Stimulated activated CD4-positive, alpha-beta T cell treated with anti-CD3 and anti-CD28 coated beads, TNF-alpha, amount 100 ng/mL, for 4 hours (primary cell): Measurements from ENCODE around the gene SGK1.
"Not testable (repeated sequence)": the region's sequence is repeated elsewhere in the genome, so short reads cannot be mapped to it uniquely, and the experiment has no call there.

Source experiments
- DNase-seq, 3 experiments: peaks; one replicate each; pipeline ENCODE4 v3.0.0-alpha.2; 2020; ENCODE audit warnings: low read depth in 3 of 3

Gene SGK1

DNA sequence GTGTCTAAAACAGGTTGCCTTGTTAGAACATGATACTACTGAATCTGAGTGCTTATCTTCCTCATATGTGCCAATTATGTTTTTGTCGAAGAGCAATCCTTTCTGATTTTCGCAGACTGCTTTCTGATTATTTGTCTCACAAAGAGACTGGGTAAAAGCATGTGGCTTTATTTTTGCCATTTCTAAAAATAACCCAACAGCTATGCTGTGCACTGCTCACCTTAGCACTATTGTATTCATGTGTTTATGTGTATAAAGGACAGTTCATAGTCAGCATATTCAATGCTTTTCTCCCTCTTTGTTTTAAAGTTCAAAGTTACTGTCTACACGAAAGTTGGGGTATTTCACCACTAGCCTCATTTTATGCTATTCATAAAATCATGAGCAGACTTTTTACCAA, 127.0 kb downstream of the SGK1 start:
- no peak for DNase-seq

DNA sequence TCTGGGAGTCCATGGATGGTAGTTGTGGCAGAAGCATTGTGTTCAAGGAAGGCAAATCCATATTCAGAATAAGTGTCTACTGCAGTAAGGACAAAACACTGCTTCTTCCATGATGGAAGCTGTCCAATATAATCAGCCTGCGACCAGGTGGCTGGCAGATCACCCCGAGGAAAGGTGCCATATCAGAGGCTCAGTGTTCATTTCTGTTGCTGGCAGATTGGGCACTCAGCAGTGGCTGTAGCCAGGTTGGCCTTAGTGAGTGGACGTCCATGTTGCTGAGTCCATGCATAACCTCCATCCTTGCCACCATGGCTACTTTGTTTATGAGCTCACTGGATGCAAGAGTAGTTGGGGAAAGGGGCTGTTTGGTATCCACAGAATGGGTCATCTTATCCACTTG, 130.2 kb downstream of the SGK1 start:
- no peak for DNase-seq

DNA sequence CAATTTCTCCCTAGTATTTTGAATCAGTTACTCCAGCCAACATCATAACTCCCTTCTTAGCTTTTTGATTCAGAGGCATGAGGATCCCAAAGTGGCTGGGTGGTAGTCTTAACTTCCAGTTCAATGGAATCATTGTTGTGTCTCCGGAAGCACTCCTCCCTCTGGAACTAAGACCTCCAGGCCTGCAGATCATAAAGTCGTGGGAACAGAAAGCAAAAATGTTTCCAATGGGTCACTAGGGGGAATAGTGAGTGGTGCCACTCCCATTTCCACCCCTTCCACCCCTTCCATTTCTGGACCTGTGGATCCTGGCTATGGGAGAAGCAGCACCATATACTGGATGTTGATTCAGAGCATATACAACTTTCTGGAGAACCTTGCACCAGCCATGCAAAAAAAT, 130.8 kb downstream of the SGK1 start:
- no peak for DNase-seq

DNA sequence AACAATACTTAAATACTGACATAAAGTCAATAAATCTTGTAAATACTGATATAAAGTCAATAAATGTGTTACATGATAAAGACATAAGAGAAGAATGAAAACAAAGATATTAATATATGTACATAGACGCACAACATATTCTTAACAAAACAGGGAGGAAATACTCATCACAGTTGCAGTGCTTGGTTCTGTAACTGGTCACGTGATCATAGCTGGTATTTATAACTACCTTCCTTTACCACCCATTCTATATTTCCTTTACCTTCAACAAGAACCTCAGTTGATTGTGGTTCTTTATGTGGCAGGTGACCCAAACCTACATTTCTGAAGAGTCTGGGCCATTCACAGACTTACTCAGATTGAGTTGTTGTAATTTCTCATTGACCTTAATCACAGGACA, 131.6 kb downstream of the SGK1 start:
- no peak for DNase-seq

DNA sequence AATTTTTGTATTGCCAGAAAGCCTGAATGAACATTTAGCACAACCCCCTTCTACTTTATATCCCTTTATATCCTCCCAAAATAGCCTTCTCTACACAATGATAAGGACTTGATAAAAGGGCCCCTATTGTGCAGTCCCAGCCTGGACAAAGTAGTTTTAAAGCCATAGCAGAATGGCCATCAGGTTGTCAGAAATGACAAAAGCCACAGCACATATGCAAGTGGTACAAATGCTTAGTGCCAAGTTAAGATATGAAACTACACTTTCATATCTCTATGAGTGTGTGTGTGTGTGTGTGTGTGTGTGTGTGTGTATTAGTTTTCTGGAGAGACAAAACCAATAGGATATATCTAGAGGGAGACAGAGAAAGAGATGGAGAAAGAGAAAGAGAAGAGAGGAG, 132.6 kb downstream of the SGK1 start:
- no peak for DNase-seq

DNA sequence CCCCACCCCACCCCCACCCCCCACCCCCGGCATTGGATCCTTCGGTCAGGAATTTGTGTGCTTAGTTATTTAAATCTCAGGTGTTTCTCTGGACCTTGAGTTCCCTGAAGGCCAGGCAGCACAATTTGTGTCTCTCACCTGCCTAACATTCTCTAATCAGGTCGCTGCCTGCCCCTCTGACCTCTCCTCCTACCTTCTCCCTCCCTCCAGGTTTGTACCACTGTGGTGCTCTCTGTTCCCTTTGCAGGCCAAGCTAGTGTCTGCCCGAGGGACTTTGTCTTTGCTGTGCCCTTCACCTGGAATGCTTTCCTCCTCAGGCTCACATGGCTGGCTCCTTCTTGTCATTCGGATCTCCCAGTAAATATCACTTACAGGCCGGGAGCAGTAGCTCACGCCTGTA, 134.1 kb downstream of the SGK1 start:
- DNase-seq: no peak

DNA sequence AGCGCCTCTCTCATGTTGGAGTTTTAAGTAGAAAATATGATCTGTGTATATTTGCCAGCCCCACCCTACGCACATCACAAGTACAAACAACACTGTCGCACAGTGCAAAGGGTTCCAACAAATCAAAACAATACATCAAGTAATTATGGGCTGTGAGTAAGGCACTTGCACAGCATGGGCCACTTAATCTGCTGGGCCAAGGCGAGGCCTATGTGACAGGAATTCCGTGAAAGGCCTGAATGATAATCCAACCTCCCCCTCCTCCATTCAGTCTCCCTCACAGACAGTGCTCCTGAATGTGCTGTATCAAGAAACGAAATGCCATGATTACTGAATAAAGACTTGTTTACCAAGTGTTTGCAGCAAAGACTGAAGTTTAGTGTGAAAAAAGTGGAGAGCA, 135.4 kb downstream of the SGK1 start:
- DNase-seq: no peak

DNA sequence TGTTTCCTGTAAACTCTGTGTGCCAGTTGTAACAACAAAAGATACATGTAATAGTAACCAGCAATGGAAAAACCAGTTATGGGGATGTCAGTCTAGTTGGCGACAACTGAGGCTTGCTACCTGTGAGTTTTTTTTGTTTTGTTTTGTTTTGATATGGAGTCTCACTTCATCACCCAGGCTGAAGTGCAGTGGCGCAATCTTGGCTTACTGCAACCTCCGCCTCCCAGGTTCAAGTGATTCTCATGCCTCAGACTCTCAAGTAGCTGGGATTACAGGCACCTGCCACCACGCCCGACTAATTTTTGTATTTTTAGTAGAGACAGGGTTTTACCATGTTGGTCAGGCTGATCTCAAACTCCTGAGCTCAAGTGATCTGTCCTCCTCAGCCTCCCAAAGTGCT, 136.2 kb downstream of the SGK1 start:
- DNase-seq: not testable (repeated sequence)

DNA sequence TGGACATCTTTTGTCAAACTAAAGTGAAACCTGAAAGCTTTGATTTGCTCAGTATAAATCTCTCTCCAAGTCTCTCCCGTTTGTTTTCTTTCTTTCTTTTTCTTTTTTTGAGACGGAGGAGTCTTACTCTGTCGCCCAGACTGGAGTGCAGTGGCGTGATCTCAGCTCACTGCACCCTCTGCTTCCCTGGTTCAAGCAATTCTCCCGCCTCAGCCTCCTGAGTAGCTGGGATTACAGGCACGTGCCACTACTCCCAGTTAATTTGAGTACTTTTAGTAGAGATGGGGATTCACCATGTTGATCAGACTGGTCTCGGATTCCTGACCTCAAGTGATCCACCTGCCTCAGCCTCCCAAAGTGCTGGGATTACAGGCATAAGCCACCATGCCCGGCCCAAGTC, 136.7 kb downstream of the SGK1 start:
- DNase-seq: not testable (repeated sequence)

DNA sequence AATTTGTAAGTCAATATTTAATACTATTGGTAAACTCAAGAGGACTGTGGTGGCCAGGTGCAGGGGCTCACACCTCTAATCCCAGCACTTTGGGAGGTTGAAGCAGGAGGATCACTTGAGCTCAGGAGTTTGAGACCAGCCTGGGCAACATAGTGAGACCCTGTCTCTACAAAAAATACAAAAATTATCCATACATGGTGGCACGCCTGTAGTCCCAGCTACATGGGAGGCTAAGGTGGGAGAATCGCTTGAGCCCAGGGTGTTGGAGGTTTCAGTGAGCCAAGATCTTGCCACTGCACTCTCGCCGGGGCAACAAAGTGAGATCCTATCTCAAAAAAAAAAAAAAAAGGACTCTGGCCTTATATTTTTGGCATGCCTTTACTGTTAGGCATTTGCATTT, 137.4 kb downstream of the SGK1 start:
- not testable (repeated sequence) for DNase-seq

DNA sequence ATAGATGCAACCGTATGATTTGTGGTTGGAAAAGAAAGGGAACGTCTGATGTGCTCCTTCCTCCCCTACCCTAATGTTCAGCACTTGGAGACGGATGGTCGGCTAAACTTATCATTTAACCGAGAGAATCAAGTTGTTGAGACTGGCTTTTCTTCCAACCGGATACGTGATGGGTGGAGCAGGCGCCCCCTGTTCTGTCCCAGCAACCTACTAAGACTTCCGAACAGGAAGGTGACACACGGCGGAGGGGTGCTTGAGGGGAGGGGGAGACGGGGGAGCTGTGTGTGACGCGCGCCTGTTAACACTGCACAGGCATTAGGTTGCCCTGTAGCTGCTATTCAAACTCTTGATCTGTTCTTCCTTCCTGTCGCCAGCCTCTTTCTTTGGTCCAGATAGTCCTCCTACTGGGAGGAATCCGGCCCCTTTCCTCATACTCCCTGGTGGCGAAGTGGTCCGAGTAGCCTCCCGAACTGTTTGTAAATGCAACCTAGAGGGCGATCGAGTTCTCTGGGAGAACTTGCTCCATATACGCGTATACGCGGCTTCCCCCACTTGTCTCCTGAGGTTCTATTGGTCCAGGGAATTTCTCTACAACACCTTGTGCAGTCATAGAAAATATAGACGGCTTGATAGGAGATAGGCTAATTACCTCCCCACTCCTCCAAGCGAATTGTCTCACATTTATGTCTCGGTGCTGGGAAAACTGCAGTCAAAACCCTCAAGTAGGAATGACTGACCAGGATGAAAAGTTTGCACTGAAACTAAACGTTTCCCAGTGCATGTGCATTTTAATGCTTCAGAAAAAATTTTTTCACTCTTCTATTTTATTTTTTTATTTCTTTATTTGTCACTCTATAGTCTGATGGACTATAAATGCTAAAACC, 139.5 kb downstream of the SGK1 start:
- peak; percentile 53 to 76 (median 72) for DNase-seq

DNA sequence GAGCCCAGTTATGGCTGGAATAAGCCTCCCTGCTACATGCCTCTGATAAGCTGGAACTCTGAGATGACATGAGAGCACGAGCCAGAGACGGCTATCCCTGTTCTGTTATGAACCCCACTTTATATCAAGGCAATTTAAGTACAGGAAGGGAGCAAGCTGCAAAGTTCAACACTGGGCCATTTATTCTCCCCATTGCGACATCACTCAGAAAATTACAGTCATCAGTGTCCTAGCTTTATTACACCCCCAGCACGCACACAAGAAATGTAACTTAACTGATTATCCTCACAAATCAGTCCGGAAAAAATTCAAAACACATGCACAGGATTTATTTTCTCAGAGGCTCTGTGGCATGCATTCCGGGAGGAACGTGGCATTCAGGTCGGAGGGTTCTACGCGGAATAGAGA, 140.2 kb downstream of the SGK1 start:
- no peak for DNase-seq

DNA sequence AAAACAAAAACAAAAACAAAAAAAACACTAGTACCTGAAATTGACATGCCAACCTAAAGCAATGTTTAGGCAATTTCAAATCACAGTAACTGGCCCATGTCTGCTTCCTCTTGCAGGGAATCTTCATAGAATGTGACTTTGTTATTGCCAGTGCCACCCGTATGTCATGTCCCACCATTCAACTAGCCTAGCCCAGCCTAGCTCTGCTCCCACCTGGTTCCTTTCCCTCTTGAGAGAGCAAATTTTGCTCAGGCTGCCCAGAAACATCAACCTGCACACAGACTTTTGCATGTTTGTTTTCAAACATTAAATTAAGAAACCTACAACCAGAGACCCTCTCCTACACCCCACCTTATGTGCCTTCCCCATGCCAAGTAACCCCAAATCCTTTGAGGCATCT, 140.7 kb downstream of the SGK1 start:
- no peak for DNase-seq

DNA sequence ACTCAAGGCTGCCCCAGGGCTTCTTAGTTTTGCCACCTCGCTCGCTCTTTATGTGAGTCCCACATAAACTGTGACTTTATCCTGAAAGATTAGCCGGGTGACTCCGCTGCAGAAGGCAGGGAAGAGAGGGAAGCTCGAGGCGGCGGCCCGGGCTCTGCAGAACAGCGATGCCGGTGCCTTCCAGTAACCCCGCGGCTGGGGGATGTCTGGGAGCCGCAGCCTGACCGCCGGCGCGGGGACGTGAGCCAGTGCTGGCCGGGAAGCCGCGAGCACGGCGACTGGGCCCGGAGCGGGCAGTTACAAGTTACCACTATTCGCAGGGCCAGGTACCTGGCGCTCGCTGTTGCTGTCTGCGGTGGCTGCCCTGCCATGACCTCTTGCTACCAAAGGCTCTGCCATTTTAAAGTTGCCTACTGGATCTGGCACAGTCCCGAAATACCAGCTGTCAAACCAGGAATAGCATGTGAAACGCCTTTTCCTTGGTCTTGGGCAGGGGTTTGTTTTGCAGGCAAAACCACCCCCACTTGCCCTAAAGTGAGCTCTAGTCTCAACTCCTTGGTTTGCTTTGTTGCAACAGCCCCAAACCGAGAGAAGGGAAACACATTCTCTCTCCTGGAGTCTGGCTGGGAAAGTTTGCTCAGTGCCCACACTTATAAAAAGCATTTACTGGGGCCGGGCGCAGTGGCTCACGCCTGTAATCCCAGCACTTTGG, 141.5 kb downstream of the SGK1 start:
- no peak for DNase-seq

DNA sequence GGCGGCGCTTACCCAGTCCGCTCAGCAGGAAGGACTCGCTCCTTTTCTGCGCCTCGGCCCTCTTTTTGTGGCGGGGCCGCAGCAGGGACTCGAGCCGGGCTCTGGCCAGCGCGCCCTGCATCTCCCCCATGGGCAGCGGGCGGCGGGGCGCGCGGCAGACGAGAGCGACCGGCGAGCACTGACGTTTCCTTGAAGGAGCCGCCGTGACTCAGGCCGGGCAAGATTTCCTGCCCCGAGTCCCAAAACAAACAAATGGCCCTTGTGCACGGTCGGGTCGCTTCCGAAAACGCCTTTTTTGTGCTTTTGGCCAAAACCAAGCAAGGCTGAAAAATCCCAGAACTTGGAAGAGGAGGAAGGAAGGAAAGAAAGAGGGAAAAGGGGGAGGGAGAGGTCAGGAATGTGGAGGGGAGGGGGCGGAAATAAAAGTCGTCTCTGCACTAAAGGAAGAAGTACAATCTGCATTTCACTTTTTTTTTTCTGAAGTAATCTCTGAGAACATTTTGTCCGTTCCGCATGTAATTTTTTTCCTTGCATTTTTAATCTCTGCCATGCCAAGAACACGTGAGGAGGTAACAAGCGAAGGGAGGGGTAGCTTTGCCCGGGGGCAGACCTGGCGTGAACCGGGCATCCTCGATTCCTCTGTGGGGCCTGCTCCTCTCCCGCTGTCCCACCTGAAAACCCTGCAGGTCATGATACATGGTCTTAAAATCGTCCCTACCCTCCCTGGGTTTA, 142.2 kb downstream of the SGK1 start:
- DNase-seq: peak in 1 of 3 experiments; percentile 31

DNA sequence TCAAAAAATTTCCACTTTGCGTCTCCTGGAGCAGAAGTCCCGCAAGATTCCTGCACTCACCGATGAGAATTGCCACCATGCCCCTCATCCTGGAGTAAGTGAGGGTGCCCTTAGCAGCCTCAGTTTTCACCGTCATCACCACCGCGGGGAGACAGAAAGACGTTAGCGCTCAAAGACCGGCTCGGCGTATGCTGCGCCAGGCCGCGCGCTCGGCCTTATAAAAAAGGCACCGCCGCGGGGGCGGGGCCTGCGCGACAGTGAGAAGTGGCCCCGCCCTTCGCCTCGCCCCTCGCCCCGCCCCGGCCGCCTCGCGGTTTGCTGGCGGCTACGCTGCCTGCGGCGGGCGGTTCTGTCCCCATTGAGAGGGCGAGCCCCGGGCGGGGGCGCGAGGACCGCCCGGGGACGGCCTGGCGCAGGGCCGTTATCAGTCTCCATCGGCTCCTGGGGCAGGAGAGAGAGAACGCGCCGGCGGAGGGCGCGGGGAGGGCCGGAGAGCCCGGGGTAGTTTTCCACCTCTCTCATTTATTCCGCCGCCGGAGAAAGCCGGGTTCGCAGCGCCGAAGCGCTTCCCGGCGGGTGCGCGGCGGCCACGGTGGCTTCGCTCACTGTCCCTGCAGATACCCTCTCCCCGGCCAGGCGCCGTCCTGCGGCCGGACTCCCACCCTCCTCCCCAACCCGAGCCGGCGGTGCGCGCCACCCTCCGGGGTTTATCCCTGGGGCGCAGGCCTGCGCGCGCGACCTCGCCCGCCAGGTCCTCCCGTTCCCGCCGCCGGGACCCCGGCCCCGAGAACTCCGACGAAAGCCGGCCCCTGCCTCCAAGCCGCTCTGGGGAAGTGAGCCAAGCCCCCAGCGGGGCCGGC, 143.0 kb downstream of the SGK1 start:
- peak; percentile 91 to 96 (median 95) for DNase-seq

DNA sequence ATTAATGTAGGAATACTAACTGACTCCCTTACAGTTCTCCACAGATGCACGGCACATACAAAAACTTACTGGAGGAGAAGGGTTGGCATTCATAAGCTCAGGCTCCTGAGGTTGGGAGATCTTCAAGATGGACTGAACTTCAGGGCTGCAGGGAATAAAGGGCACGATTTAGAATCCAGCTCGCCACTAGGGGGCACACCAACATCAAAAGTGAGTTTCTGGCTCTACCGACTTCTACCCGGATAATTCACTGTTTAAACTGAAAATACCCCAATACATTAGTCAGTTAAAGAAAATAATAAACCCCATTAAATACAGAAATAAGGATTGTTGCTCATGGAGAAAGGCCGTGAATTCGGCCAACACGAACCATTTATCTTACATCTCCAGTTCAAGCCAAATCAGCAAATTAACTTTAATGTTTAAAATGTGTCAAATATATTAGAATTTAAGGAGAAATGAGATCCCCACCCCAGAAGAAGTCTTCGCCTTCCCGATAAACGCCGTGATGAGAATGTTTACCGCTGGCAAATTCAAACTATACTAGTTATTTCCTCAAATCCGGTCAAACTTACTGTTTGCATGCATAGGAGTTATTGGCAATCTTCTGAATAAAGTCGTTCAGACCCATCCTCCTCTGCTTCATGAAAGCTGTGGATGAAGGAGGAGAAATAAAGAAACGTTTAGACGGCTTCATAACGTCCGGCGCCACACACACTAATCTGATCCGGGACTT, 143.8 kb downstream of the SGK1 start:
- DNase-seq: peak; percentile 72 to 84 (median 82)

DNA sequence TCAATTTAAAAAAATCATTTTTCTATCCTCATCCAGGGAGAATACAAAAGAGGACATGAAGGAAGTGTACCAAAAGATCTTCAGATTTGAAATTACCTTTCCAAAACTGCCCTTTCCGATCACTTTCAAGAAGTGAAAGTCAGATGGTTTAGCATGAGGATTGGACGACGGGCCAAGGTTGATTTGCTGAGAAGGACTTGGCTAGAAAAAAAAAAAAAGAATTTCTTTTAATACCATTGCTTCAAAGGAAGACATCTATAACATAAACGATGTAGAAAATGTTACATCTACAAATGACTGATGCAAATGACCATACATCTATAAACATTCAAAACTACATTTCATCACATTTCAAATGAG, 144.6 kb downstream of the SGK1 start:
- no peak for DNase-seq

DNA sequence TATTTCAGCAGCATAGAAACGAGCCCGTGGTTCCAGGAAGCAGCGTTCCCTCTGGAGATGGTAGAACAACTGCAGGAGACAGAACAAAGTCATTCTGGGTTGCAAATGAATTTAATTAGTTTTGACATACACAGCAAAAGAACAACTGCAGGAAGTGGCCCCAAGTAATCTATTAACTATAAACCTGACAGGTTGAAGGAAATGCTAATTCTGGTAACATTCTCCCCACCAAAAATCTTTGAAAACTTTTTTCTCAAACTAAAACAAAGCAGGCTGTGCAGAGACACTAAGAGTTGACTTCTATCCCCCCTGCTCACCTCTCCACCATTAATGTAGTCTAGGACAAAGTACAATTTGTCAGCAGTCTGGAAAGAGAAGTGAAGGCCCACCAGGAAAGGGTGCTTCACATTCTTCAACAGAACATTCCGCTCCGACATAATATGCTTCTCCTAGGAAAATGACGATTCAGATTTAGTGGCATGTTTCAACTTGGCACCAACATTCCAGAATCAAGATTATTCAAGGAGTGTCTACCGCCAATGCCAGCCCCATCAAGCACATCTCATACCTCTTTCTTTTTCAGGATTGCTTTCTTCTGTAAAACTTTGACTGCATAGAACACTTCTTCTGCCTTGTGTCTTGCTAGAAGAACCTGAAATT, 145.1 kb downstream of the SGK1 start:
- DNase-seq: no peak

DNA sequence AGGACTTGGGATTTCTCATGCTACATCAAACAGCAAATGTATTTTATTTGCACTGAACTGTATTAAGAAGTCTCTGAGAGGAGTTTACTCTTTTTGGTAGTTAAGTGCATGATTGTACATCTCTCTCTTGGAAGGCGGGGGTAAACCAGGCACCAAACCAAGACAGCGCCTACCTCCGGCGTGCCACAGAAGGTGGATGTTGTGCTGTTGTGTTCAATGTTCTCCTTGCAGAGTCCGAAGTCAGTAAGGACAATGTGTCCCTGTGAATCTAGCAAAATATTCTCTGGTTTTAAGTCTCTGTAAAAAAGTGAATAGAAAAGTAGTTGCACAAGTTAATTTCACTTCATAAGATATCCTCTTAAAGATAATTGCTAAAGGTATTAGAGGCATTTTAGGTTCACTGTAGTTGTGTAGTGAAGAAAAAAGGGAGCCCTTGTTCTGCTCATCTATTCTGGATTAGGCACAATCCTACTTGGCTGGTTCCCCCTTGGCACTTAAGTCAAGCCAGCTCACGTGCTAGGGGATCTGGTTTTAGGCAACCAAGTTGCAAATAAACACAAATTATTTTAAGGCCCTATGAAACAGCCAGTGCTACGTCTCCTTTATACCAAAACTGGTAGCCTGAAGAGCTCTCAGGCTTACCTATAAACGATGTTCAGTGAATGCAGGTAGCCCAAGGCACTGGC, 145.7 kb downstream of the SGK1 start:
- DNase-seq: no peak
